ENCODE measurements around the gene RECQL5.

Gene RECQL5

DNA sequence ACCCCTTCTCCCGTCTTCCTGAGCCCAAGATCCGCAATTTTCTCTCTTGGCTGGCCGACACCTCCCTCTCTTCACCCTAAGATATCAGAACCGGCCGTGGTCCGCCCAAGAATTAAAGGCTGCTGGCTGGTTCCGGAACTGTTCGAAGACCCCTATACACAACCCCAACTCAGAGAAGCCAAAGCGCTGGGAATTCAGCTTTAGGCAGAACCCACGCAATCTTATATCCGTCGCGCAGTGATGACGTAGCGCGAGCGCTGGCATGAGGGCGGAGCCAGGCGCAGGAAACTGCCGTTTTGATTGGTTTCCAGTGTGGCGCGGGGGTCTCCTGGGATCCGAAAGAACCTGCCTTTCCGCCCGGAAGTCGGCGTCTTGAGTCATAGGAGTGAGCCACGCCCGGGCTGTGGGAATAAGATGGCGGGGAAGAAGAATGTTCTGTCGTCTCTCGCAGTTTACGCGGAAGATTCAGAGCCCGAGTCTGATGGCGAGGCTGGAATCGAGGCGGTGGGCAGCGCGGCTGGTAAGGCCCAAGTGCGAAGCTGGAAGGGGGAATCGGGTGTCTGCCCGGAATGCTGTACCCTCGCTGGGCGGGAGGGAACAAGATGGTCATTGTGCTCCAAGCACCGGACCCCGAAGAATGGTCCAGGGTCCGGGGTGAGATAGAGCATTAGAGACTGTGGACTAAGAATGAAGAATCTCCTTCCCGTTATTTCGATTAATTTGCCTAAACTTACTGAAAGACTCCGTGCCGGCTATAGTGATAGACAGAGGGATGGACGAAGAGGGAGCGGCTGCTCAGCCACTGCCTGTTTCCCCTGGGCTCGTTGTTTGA, at the start of gene RECQL5, which contains the start of gene SAP30BP:
Gene RECQL5 (minus strand): TSS at position 196 of the 832 bp plus-strand sequence. CDS start 597 bp downstream, outside the sequence.
Gene SAP30BP (plus strand): TSS at position 380 of the 832 bp plus-strand sequence. CDS start 35 bp downstream, at position 415.
- DNase-seq = peak; percentile 92 to 97 (median 94)

DNA sequence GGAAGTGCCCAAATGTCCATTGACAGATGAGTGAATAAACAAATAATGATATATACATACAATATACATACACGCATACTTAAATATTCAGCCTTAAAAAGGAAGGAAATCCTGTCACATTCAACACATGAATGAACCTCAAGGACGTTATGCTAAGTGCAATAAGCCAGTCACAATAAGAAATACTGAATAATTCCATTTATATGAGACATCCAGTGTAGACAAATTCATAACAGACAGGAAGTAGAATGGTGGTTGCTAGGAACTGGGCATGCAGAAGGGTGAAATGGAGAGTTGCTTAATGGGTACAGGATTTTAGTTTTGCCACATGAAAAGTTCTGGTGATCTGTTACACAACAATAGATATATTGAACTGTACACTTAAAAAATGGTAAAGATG, 45.5 kb upstream of the RECQL5 start:
- no peak for DNase-seq

DNA sequence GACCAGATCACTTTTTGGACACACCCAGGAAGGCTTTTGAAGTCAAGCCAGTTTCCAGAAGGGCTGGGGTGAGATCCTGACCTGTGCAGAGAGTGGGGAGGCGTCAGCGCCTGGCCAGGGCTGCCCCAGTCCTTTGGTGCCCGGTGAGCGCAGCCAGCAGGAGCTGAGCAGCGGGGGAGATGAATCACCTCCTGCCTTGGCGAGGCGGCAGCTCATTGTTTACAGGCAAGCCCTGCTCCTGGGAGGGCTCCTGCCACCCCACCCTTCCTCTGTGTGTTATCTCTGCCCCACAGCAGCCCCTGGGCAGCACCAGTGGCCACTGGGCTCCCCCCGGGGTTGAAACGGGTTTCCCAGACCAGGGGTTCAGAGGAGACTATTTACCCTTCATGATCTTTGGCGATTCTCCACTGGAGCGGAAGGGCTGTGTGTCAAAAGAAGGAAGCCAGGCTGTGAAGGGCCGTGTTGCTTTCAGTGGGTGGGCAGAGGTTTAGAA, 40.2 kb upstream of the RECQL5 start:
- DNase-seq = no peak

DNA sequence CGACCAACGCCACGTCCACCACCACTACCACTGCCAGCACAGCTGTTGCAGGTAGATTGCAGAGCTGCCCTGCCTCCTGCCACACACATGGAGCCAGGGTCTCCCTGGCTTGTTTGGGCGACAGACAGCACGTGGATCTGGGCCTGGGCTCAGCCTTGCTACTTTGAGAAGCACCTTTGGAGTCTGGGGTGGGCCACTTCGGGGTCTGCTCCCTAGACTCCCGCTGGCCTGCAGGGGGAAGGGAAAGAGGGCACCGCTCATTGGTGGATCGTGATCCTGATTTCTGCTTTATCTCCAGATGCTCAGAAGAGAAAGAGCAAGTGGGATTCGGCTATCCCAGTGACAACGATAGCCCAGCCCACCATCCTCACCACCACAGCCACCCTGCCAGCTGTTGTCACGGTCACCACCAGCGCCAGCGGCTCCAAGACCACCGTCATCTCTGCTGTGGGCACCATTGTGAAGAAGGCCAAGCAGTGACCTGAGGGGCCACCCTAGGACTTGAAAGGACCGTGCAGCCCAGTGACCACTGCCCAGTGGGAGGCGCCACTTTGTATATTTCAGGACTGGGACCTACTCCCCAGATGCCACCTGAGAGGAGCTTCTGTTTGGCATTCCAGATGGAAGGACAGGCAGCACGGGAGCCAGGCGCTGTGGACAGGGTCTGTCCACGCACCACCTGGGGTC, 39.2 kb upstream of the RECQL5 start:
- no peak for DNase-seq

DNA sequence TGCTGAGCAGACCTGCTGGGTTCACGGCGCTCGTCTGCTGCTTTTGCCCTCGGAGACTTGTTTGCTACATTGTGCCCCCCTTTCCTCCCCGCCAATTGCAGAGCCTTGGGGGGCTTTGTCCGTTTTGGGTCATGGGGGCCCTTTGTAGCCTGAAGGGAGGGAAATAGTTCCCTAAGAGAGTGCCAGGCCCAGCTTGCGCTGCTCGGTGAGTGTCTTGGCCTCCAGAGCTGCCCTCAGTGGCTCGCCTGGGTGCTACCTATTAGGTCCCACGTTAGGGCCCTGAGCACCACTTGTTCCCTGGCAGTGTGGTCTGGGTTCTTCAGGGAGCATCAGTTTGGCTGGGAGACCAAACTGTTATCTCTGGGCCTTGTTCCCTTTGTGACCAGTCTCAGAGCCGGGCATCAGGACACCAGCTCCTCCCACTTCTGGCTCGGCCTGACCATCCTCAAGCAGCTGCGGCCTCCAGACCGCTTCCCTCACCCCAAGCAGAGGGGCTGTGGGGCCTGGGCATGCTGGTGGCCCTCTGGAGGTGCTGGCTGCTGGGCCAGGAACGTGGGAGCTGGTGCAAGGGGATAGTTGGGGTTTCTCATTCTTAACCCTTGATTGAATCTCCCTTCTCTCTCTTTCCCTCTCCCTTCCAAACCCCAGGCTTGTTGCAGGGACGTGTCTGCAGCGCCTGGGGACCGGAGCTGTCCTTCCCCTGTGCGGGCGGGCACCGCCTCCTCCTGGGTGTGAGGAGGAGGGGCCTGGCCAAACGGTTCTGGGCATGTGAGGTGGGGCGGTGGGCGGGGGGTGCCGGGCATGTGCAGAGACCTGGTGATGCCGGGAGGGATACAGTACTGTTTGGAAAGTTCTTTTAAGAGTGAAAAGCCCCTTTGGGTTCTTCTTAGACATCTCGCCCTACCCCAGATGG, 38.3 kb upstream of the RECQL5 start:
- no peak for DNase-seq

DNA sequence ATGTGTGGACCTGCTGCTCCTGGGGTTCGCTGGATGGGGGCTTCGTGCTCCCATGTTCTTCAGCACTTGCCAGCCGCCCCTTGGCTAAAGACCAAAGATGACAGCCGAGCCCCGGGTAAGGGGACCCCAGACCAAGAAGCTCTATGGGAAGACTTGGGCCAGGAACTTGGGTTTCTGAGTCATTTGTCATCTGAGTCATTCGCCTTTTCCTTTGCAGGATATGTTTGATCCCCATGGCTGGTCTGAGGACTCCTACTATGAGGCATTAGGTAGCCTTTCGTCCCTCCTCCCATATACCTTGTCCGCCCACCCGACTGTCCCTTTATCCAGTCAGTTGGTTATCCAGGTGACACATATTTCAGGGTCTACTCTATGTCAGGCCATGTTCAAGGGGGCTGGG, 36.6 kb upstream of the RECQL5 start:
- no peak for DNase-seq

DNA sequence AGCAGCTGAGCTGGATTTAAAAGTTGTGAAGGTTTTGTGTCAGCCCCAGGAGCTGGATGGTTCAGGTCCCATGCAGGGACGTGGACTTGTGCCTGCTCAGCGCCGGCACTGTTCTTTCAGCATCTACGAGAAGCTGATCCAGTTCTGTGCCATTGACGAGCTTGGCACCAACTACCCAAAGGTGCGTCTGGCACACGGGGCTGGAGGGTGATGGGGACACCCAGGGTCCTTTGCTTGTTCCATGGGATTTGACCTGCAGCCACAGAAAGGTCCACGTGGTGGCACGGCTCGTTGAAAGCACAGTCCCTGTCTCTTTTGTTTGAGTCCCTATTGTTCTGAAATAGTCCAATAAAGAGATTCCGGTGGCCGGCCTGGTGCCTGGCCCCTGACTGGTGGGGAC, 36.2 kb upstream of the RECQL5 start:
- no peak for DNase-seq

DNA sequence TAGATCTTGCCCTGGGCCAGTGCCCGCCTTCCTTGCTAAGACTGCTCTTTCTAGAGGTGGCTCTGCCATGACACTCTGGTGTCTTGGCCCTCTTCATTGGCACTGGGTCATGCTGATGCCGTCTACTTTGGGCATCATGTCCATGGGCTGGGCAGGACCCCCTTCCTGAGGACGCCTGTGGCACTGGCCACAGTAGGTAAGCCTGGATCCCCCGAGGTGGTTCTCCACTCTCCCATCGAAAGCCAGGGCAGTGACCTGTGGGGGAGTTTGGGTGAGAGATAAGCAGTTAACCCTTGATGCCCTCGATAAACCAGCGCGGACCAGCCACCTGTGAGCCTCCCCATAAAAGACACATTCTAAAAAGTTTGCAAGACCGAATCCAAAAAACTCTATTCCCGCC, 34.3 kb upstream of the RECQL5 start:
- DNase-seq = no peak

DNA sequence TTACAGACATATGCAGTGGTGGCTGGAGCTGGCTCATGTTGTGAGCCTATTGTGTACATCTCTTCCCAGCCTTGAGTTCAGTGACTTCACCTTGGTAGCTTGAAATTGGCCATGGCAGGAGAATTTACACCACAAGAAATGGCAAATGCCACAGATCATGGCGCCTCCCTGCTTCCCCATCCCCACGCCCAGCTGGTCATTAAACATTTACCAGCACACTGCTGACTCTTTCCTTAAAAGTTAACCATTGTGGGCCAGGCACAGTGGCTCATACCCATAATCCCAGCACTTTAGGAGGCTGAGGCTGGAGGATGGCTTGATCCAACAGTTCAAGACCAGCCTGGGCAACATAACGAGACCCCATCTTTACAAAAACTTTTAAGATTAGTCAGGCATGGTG, 31.7 kb upstream of the RECQL5 start:
- DNase-seq = no peak

DNA sequence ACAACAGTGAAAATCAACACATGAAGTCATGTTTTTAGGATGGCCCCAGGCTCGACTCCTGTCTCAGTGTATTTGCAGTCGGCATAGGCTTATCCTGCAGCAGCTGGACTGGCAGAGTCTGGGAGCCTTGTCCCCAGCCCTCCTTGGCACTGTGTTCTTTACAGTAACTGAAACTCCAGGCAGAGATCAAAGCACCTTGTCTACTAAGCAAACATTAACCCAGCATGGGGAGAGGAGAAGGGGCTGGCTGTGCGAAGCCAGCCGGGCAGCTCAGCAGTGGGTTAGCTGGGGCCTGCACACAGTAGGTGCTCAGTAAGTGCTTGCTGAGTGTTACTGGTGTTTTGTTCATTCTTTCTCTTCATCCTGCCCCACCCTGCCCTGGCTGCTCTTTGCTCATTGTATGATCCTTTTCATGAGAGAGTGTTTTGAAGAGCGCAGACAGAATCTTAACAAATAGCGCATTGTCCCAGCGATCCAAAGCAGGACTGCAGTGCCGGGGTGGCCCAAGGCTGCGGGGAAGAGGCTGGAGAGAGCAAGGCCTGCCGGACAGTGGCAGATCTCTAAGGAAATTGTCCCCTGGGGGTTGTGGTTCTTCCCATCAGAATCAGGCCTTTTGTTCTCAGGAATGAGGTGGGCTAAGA, 30.8 kb upstream of the RECQL5 start:
- no peak for DNase-seq

DNA sequence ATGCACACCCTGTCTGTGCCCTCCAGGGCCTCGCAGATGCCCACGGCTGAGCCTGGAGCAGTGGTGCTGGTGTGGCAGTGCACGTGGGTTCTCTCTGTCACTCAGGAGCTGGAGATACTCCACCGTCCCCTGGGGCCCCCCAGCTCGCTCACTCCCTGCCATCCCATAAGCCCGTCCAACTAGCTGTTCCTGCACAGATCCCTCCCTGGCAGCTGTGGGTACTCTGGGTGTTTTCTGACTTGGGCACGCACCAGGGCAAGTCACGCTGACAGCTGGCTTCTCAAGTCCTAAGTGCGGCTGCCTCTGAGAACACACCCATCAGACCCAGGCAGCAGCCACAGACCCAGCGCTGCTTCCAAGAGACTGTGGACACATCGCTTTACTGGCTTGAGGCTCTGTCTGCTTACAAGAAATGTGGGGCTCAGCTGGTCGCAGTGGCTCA, 28.9 kb upstream of the RECQL5 start:
- no peak for DNase-seq

DNA sequence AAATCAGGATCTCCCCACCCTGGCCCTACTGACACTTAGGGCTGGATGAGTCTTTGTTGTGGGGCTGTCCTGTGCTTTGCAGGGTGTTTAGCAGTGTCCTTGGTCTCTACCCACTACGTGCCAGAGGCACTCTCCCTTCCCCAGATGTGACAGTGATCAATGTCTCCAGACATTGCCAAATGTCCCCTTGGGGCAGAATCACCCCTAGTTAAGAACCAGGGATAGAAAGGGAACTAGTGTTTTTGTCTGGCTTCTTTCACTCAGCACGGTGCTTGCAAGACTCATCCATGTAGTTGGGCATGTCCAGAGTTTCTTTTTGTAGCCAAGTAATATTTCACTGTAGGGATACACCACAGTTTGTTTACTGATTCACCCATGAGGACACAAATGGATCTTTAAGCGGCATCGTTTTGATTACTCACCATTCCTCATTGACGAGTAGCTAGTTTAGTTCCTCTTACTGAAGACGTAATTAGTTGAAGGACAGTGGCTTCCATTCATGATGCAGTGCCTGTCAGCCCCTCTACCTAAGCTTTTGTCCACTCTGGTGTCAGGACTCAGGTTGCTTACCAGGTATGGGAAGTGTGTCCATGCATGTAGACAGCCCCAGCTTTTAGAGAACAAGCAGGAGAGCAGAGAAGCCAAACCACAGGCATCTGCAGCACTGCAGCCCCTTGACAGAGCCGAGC, 28.3 kb upstream of the RECQL5 start:
- no peak for DNase-seq

DNA sequence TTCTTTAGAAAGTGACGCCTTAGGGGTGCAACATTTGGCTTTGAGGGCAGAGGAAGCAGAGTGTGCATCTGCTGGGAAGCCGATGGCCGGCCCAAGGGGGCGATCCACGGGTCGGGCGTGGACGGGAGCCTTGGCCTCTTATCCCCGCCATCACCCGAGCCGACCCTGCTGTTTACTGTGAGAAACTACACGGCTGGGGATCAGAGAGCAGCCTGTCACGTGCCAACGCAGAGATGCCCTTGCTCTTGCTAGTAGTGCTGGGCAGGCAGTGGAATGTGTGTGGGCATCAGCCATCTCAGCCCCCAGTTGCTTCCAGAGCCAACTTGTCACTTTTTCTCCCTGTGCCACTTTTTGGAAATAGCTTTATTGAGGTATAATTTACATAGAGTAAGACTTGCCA, 27.6 kb upstream of the RECQL5 start:
- no peak for DNase-seq

DNA sequence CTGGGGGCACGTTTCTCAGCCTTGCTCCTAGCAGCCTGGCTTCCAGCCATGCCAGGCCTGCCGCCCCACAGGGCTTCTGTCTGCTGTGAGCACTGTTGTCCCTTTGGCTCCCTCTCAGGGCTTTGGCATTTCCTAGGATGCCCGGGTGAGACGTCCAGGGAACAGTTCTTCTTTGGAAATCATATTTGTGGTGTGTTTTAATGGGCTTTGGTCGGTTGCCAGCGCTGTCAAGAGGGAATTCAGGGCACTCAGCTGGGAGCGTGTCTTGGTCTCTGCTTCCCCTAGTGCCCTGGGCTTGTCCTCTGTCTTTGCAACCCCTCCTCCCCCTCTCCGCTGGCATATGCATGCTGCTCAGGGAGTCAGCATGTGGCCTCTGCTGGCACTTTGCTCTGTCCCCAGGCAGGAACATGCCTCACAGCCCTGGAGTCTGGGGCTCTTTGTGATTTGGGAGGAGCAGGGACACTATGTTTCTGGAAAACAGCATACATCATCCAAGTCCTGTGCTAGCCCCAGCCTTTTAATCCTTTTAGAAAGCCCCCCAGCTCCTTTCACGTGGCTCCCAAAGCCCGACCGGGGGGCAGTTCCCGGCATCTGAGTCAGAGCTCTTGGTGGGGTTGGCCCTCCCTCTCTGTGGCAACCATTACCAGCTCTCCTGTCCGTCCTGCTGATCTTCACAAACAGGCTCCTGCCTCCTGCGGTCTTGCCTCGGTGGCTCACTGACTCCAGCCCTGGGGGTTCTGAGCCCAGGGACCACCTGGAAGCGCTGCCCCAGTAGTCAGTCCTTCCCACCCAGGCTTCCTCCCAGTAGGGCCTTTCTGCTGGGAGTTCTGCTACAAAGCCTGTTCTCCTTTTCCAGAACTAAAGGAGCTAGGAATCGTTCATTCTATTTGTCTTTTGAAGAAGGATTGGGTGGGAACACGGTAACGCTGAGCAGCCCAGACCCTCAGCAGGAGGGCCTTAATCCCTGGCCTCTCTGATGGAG, 26.8 kb upstream of the RECQL5 start:
- DNase-seq = no peak

DNA sequence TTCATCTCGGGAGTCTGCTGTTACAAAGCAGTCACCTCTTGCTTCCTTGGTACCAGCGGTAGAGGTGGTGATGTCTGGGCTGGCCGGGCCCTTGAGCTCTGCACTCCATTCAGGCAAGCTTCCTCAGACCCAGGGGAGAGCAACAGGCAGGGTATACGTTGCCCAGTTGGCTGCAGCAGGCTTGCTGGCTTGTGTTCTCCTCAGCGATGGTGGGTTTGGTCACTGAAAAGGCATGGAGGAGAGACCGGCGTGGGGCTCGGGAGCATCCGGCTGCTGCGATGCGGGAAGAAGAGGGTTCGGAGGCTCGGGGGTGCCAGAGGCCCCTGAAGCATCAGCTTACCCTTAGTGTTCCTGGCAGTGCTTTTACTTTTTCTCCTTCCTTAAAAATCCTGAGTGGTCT, 26.0 kb upstream of the RECQL5 start:
- no peak for DNase-seq

DNA sequence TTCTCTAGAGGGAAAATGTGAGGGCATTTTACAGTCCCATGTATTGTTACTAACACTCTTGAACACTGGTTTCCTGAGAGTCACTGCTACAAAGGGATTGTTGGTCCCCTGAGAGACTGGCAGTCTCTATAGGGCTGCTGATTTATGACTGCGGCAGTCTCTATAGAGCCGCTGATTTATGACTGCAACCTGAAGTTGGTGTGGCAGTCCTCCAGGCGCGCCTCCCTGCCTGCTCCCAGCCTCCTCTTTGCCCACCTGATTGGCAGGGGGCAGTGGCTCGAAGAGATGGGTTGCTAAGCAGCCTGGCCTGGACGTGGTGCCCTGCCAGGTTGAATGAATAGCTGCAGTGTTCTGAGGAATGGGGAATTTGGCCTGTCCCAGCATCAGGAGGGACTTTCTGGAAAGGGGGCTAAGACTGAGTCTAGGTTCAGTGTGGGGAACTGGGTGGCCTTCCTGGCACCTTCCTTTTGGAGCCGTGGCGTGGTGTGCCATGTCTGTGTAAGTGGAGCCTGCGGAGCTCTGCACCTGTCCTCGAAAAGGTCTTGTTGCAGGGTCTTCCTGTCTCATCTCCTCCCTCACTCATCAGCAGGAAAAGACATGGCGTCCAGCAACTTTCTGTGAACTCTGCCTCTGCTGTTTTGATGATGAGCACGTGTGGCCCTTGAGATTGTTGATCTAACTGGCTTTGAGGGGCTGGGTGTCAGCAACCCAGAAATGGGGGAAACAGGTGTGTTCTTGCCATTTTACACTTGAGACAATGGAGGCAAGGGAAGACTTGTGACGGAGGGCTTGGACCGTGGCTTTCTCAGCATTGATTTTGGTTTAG, 25.1 kb upstream of the RECQL5 start:
- DNase-seq = no peak

DNA sequence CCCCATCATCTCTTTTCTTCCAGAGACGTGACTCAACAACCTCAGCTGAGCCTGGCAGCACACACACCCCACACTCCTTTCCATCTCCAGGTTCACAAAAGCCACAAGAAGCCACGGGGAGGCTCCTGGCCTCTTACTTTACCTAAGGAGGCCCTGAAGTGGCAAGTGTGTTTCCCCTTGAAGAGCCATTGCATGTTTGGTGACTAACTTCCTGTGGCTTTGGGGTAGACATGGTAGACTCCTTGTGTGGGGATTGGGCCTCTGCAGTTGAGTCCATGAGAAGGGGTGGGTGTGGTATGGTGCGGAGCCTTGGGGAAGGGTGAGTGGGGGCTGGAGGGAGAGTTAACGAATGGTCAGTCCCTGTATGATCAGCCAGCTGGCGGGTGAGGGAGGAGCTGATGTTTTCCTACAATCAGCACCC, 24.4 kb upstream of the RECQL5 start:
- no peak for DNase-seq

DNA sequence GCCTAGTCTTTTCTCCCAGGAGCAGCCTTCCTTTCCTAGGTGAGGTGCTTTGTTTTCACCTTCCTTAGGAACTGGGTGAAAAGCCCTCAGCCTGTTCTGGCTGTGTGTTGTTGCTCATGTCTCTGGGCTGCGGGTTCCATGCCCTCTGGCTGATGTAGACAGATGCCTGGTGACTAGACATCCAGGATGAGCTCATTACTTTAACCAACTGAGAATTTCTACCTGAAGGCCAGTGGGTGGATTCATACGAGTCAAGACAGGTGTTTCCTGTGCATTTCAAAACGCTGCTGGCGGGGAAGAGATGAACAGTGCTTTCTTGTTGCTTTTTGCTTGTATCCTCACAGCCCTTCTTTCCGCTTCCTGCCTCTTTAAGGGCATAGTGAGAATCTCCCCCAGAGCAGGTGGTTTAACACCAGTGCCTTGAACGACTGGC, 22.5 kb upstream of the RECQL5 start:
- DNase-seq = peak in 2 of 4 experiments; percentile 17 to 27

DNA sequence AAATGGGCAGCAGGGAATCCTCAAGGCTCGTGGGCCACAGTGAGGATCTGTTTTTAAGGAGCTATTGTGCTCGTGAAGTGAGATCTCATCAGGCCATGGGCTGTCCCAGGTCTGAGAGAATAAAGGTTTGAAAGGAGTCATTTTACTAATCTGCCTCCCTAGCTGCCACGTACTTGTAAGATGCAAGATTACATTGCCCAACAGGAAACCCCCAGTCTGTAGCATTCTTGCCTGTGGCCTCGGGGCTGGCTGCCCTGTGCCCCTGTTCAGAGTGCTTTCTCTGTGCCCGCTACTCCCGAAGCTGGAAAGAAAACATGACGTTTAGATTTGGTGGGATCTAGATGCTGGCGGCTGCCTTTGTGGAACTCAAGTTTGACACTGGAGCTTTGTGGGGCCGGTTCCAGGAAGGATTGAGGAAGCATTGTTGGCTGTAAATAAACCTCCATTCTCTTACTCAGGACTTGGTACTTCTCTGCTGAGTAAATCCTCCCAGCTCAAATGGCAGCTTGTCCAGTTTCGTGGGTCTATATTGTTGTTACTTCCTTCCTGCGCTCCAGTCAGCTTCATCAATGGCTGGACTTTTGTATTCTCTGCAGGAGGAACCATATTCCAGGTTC, 21.4 kb upstream of the RECQL5 start:
- DNase-seq = no peak
